Muscle of leg (tissue), 11 donors: ENCODE results near the gene RNF11. TPM values are rescaled to one million over a fixed set of nuclear protein-coding genes. Genes with fewer than 3 reads are reported as not detected.
"Not testable (repeated sequence)": the region's sequence is repeated elsewhere in the genome, so short reads cannot be mapped to it uniquely, and the experiment has no call there.

Experiments
- DNase-seq: peaks from one replicate; pipeline ENCODE4 v3.0.0; 2013
- H3K27ac ChIP-seq: one replicate; pipeline ENCODE4 v1.5.1; 2013; ENCODE audit warnings: mild to moderate bottlenecking, low read length, control low read depth
- H3K27me3 ChIP-seq: one replicate; pipeline ENCODE4 v1.6.1; 2013; ENCODE audit warnings: low read length; ENCODE audit not compliant: control insufficient read depth, insufficient read depth
- H3K36me3 ChIP-seq: one replicate; pipeline ENCODE4 v1.6.1; 2013; ENCODE audit warnings: low read length; ENCODE audit not compliant: control insufficient read depth, insufficient read depth
- H3K4me1 ChIP-seq: one replicate; pipeline ENCODE4 v1.6.1; 2013; ENCODE audit warnings: low read length; ENCODE audit not compliant: control insufficient read depth, insufficient read depth
- H3K4me3 ChIP-seq: one replicate; pipeline ENCODE4 v1.5.1; 2013; ENCODE audit warnings: low read length, control low read depth
- H3K9me3 ChIP-seq: replicated peaks from 2 replicates; pipeline ENCODE4 v1.6.1; 2013; ENCODE audit warnings: low read depth, low read length; ENCODE audit not compliant: control insufficient read depth
- WGBS: methylation state at CpG from one replicate; pipeline ENCODE4 v1.1.5; 2013; ENCODE audit warnings: missing lambda C conversion rate; ENCODE audit not compliant: insufficient coverage; 5-methylcytosine and 5-hydroxymethylcytosine counted together
- polyA plus RNA-seq, 8 donors: library from polyadenylated mRNA; unstranded; fragments of 120-200 nt; gene quantifications; one replicate each; pipeline versions ENCODE4 v1.2.1 to v1.2.3, GENCODE V29; 2013; ENCODE audit warnings: inconsistent platforms in 1 of 8, low replicate concordance in 1 of 8; ENCODE audit not compliant: insufficient read length in 8 of 8, insufficient read depth in 1 of 8
- total RNA-seq: library from RNA; stranded (reverse); fragments of 120-200 nt; gene quantifications from one replicate; pipeline ENCODE4 v1.2.4, GENCODE V29; 2013

Gene RNF11
- total and polyA plus RNA-seq, 9 donors: 73.9 to 109 (median 100) TPM

GRCh38 chr1:51224255-51224654 lies 11.8 kb upstream of the RNF11 start:
- H3K27ac ChIP-seq: no peak overlapping the region
- no peaks in the 10 kb centered on the region for H3K27me3 ChIP-seq
- H3K4me1 ChIP-seq: no peaks in the 10 kb centered on the region
- 85% methylated on average over 3 of the region's 6 CpGs for WGBS
- DNase-seq: no peak
- no peaks in the 10 kb centered on the region for H3K36me3 ChIP-seq
- H3K9me3 ChIP-seq: no peaks in the 10 kb centered on the region
- no peak overlapping the region for H3K4me3 ChIP-seq

GRCh38 chr1:51227231-51227960 lies 8.7 kb upstream of the RNF11 start:
- H3K4me3 ChIP-seq, H3K9me3 ChIP-seq, H3K4me1 ChIP-seq, H3K27ac ChIP-seq, H3K27me3 ChIP-seq, H3K36me3 ChIP-seq, DNase-seq: not testable (repeated sequence)
- 84% methylated on average over 9 of the region's 15 CpGs for WGBS

- not testable (repeated sequence) for DNase-seq
- 84% methylated on average over 7 of the region's 11 CpGs for WGBS
Observed at GRCh38 chr1:51228471-51228870, 7.6 kb upstream of the RNF11 start.

GRCh38 chr1:51230501-51231078 lies 5.5 kb upstream of the RNF11 start:
- H3K27ac ChIP-seq: no peak overlapping the region
- no peak overlapping the region for H3K4me3 ChIP-seq
- no peak for DNase-seq
- H3K36me3 ChIP-seq: no peaks in the 10 kb centered on the region
- H3K27me3 ChIP-seq: no peaks in the 10 kb centered on the region
- WGBS: no CpG with 5 or more reads among the region's 5 CpGs
- H3K4me1 ChIP-seq: peaks cover 3% of the 10 kb centered on the region
- no peaks in the 10 kb centered on the region for H3K9me3 ChIP-seq

More at GRCh38 chr1:51228471-51228870, 7.6 kb upstream of the RNF11 start:
- H3K27ac ChIP-seq, H3K9me3 ChIP-seq, H3K36me3 ChIP-seq, H3K4me1 ChIP-seq, H3K27me3 ChIP-seq, H3K4me3 ChIP-seq: not testable (repeated sequence)

GRCh38 chr1:51231120-51231519 lies 5.0 kb upstream of the RNF11 start:
- WGBS: 83% methylated on average over 3 of the region's 3 CpGs
- peaks cover 3% of the 10 kb centered on the region for H3K4me1 ChIP-seq
- H3K27ac ChIP-seq: no peak overlapping the region
- no peaks in the 10 kb centered on the region for H3K9me3 ChIP-seq
- no peak overlapping the region for H3K4me3 ChIP-seq
- no peaks in the 10 kb centered on the region for H3K36me3 ChIP-seq
- H3K27me3 ChIP-seq: no peaks in the 10 kb centered on the region
- no peak for DNase-seq

GRCh38 chr1:51231896-51232295 lies 4.2 kb upstream of the RNF11 start:
- Histone ChIP-seq H3K9me3 (no peaks in the 10 kb centered on the region), H3K4me1 (peaks cover 3% of the 10 kb centered on the region), H3K27me3 (no peaks in the 10 kb centered on the region), H3K36me3 (no peaks in the 10 kb centered on the region), H3K27ac (no peak overlapping the region), H3K4me3 (no peak overlapping the region)
- DNase-seq: no peak

- 88% methylated on average over 4 of the region's 7 CpGs for WGBS
- not testable (repeated sequence) for H3K4me3 ChIP-seq, H3K9me3 ChIP-seq, DNase-seq, H3K4me1 ChIP-seq, H3K27me3 ChIP-seq, H3K27ac ChIP-seq, H3K36me3 ChIP-seq
Observed at GRCh38 chr1:51234236-51234635, 1.8 kb upstream of the RNF11 start.

GRCh38 chr1:51234721-51235425 lies 1.2 kb upstream of the RNF11 start:
- Histone ChIP-seq H3K27me3 (no peaks in the 10 kb centered on the region), H3K36me3 (peaks cover under 1% of the 10 kb centered on the region), H3K27ac (no peak overlapping the region), H3K4me3 (no peak overlapping the region), H3K9me3 (no peaks in the 10 kb centered on the region), H3K4me1 (peaks cover 10% of the 10 kb centered on the region)
- 54% methylated on average over 7 of the region's 8 CpGs for WGBS
- peak; percentile 67 for DNase-seq

GRCh38 chr1:51236531-51237350 lies 668 bp downstream of the RNF11 start:
- DNase-seq: peak; percentile 84
- 0% methylated on average over 30 of the region's 54 CpGs for WGBS
- Histone ChIP-seq H3K27ac (peak overlapping the region; percentile 98), H3K4me3 (peak overlapping the region; percentile 98), H3K36me3 (peaks cover 2% of the 10 kb centered on the region), H3K9me3 (no peaks in the 10 kb centered on the region), H3K27me3 (no peaks in the 10 kb centered on the region), H3K4me1 (peaks cover 14% of the 10 kb centered on the region)
